Natural killer cell treated with Interleukin-12 subunit alpha and Interleukin-12 subunit beta and Interleukin-15 and Interleukin-18, amount 100 ng/mL, for 72 hours (primary cell): ENCODE data around the gene KIRREL3. TPM values are rescaled to one million over a fixed set of nuclear protein-coding genes. Genes with fewer than 3 reads are reported as not detected.

ENCODE experiments used
- ATAC-seq, 2 donors: fragments of 150-1000 bp; cut with Tn5 transposase in 1 of 2; sonication (Bioruptor Pico), chemical (Tn5 transposase) in 1 of 2; 2 replicates each; pipeline ENCODE4 v1.10.0; 2021
- DNase-seq: peaks from one replicate; pipeline ENCODE4 v3.0.0; 2022; ENCODE audit warnings: low spot score
- H3K27ac Mint-ChIP-seq, 2 donors: 1 replicate in 1 of 2; 2 replicates in 1 of 2; pipeline ENCODE4 v1.8.0; 2022; ENCODE audit warnings: mixed read lengths in 2 of 2, mild to moderate bottlenecking in 1 of 2, moderate library complexity in 1 of 2
- H3K27me3 Mint-ChIP-seq, 2 donors: 1 replicate in 1 of 2; 2 replicates in 1 of 2; pipeline ENCODE4 v1.8.0; 2022; ENCODE audit warnings: mixed read lengths in 2 of 2
- H3K36me3 Mint-ChIP-seq: one replicate; pipeline ENCODE4 v1.8.0; 2022; ENCODE audit warnings: mixed read lengths
- H3K4me1 Mint-ChIP-seq, 2 donors: 1 replicate in 1 of 2; 2 replicates in 1 of 2; pipeline ENCODE4 v1.8.0; 2022; ENCODE audit warnings: low read depth in 2 of 2, mixed read lengths in 2 of 2, mild to moderate bottlenecking in 1 of 2
- H3K4me3 Mint-ChIP-seq: one replicate; pipeline ENCODE4 v1.8.0; 2022; ENCODE audit warnings: mixed read lengths
- H3K9me3 Mint-ChIP-seq: 2 replicates; pipeline ENCODE4 v1.8.0; 2022; ENCODE audit warnings: mixed read lengths
- total RNA-seq, 2 donors: library from RNA; stranded (reverse); gene quantifications; one replicate each; pipeline ENCODE4 v1.2.3, GENCODE V29; 2022

Gene KIRREL3
- total RNA-seq, 2 donors from 2014 or later = not detected

DNA sequence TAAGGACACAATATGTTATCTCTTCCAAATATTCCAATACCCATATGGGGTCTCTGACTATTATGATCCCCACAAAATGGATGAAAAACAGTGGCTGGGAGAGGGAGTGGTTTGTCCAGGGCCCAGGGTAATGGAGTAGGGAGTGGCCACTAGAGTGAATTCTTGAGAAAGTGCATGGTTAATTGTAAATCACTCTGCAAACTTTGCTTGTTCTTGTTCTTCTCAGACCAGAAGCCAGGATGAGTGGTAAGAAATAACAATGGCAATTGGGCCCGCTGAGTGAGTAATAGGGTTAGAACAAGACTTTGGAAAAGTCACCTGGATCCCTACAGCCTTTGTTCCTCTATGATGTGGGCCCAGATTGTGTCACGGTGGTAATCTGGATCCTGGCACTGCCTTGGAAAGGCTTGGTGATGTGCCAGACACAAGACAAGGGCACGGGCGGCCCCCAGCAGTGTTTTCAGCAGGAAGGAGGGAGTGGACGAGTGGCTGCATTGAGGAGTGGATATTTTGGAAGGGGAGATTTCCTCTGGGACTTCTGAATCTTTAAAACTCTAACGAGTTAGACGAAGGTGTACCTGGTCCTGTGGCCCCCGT lies 18.2 kb upstream of the KIRREL3 start:
- no peaks in the 10 kb centered on the region for H3K4me1 Mint-ChIP-seq

DNA sequence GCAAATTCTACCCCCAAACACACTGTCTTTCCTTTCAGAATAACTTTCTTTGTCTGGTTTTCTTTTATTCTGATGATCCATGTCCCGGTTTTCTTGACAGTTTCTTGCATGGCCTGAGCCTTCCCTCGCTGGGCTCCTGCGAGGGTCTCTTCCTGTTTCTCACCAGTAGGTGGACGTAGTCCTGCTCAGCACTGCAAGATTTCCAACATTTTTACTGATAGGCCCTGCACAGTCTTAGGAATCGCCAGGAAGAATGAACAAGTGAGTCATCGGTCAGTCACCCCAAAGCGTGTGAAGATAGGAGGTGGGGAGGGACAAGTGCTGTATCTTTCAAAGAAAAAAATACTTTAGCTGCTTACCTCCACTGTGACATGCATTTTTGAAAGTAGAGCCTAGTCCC lies 16.9 kb upstream of the KIRREL3 start:
- Mint-ChIP-seq H3K27ac (no peak overlapping the region), H3K4me1 (no peaks in the 10 kb centered on the region), H3K4me3 (no peak overlapping the region), H3K27me3 (peaks cover 32 to 34% of the 10 kb centered on the region in 2 donors), H3K9me3 (no peaks in the 10 kb centered on the region), H3K36me3 (no peaks in the 10 kb centered on the region)
- ATAC-seq = no peak
- no peak for DNase-seq

More for the DNA sequence above, 18.2 kb upstream of the KIRREL3 start:
- Mint-ChIP-seq H3K27me3 (peaks cover 23 to 24% of the 10 kb centered on the region in 2 donors), H3K9me3 (no peaks in the 10 kb centered on the region), H3K27ac (no peak overlapping the region), H3K4me3 (no peak overlapping the region), H3K36me3 (no peaks in the 10 kb centered on the region)
- no peak for ATAC-seq
- DNase-seq = no peak

DNA sequence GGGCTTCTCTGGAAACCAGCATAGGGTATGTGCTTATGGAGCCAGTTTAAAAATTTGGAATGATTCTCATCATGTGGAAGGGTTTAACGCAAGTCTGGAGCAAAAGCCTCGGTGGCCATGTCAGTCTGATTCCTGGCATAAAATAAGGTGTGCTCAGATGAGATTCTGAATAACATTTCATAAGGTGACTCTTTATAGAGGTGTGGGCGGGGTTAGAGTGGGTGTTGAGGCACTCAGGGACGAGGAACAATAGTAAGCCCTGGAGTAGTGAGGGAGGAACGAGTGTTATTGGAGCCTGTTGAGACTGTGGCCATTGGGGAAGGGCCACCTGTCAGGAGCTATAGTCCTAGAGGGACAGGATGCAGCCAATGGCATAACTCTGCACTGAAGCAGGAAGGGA lies 13.0 kb upstream of the KIRREL3 start:
- Mint-ChIP-seq H3K36me3 (no peaks in the 10 kb centered on the region), H3K9me3 (no peaks in the 10 kb centered on the region), H3K4me1 (no peaks in the 10 kb centered on the region), H3K27me3 (peaks cover 37 to 47% of the 10 kb centered on the region in 2 donors), H3K27ac (no peak overlapping the region), H3K4me3 (no peak overlapping the region)
- no peak for DNase-seq
- ATAC-seq = no peak

DNA sequence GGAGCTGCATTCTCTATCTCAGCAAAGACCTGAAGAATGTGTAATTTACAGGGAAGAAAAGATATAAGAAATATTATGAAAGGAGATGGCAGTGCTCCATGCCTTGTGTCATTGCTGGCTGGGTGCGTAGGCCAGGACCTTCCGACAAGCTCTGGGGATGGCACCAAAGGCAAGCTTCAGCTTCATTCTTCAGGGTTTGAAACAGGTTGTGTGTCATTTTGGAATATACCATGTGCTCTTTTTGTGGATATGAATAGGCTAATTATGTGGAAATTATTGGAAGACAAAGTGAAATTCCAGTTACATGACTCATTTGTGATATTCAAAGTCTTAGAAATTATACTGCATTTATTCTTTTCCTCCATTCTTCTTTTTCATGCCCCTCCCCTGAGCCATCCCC lies 5.7 kb upstream of the KIRREL3 start:
- H3K9me3 Mint-ChIP-seq = no peaks in the 10 kb centered on the region
- H3K4me3 Mint-ChIP-seq = no peak overlapping the region
- no peaks in the 10 kb centered on the region for H3K36me3 Mint-ChIP-seq
- peaks cover 49 to 58% of the 10 kb centered on the region in 2 donors for H3K27me3 Mint-ChIP-seq
- ATAC-seq (no peak), DNase-seq (no peak)
- H3K27ac Mint-ChIP-seq = no peak overlapping the region
- H3K4me1 Mint-ChIP-seq = no peaks in the 10 kb centered on the region

DNA sequence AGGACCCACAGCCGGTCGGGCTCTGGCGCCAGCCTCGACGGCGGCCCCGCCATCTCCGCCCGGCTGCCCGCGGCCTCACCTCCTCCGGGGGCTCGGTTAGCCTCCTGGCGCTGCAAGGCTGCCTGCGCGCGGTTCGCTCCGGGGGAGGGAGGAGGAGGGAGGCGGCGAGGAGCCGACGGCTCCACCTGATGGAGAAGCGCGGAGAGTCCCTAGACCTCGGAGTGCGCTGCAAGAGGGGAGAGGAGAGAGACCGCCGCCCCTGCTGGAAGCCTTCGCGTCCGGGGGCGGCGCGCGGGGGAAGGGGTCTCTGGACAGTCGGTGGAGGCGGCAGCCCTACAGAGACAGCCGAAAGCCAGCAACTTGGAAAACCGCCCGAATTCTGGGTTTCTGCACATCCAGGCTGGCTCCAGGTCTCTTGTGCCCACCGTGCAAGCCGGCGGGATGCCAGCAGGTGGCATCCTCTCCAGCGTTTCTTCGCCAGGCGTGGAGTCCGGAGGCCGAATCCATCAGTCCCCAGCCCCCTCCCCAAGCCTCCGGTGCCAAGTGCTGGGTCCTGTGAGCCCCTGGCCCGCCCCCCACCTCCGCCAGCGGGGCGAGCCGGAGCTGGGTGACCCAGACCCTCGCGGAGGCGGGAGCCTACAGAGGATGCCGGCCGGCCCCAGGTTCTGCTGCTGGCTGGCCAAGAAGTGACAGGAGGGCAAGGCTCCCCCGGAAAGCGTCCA lies 2.9 kb upstream of the KIRREL3 start:
- no peak overlapping the region for H3K4me3 Mint-ChIP-seq
- ATAC-seq = peak in 1 of 2 donors; percentile 46
- H3K36me3 Mint-ChIP-seq = no peaks in the 10 kb centered on the region
- H3K9me3 Mint-ChIP-seq = no peaks in the 10 kb centered on the region
- peaks cover 38 to 42% of the 10 kb centered on the region in 2 donors for H3K27me3 Mint-ChIP-seq
- no peak overlapping the region for H3K27ac Mint-ChIP-seq
- no peaks in the 10 kb centered on the region for H3K4me1 Mint-ChIP-seq
- no peak for DNase-seq

DNA sequence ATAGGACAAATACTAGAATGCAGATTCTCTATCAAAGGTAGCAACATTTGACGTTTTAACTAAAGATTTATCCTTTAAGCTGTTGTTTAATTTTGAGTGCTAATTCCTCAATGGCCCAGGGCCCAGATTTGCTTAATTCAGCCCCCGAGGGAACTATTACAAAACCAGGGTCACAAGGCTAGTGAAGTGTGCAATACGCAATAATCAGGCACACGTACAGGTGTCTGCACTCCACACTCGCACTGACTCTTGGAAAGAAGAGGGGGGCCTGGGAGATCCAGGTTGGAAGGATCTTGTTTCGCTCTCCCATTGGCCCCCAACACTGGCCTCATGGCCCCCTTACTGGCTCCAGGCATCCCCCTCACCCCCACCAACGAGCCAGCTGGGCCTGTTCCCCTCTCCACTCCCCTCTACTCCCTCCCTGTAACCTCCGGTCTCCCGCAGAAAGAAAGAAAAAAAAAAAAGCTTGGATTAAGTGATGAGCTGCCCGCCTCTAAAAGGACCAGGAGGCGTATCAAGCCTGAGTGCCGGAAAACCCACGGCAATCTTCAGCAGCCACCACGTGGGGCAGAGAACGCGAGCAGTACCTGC lies 2.2 kb upstream of the KIRREL3 start:
- Mint-ChIP-seq H3K4me3 (no peak overlapping the region), H3K36me3 (no peaks in the 10 kb centered on the region), H3K9me3 (no peaks in the 10 kb centered on the region), H3K4me1 (no peaks in the 10 kb centered on the region), H3K27ac (no peak overlapping the region), H3K27me3 (peaks cover 38% of the 10 kb centered on the region in 2 donors)
- ATAC-seq (peak in 1 of 2 donors; percentile 29), DNase-seq (no peak)

DNA sequence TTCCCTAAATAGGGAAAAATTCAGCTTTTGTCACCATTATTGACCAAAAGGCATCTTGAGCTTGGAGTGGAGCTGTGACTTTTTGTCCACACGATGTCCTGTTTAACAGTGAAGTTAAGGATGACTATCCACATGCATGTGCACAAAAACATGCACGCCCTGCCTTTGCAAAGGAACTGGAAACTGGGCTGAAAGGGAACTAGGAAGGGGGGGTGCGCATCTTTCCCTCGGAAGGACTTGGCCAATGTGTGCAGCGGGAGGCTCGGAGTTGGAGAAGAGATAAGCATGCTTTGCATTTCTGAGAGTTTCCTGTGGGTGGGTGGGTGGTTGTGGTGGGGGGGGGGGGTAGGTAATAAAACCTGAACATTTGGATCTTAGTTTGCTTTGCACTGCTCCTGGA lies 411 bp upstream of the KIRREL3 start:
- no peak for DNase-seq
- Mint-ChIP-seq H3K9me3 (no peaks in the 10 kb centered on the region), H3K4me3 (no peak overlapping the region), H3K27me3 (peaks cover 41 to 48% of the 10 kb centered on the region in 2 donors), H3K4me1 (no peaks in the 10 kb centered on the region), H3K27ac (no peak overlapping the region), H3K36me3 (no peaks in the 10 kb centered on the region)
- ATAC-seq = no peak

DNA sequence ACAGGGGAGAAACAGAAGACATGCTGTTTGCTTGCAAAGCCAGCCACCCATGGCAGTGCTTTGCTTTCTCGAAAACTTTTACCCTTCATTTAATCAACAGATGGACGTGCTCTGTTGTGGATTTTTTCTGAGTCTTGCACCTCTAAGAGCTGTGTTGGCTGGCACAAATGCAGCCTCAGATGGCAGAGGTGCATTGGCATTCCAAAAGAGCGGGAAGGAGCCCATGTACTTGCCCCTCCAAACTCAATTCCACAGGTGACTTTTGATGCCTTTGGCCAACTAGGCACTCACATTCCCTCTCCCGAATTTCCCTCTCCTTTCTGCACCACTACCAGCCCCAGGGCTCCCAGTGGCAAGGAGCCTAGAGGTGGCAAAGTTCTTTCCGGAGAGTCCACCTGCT lies 1.2 kb downstream of the KIRREL3 start:
- H3K4me1 Mint-ChIP-seq = no peaks in the 10 kb centered on the region
- no peak for ATAC-seq
- DNase-seq = no peak
- H3K36me3 Mint-ChIP-seq = no peaks in the 10 kb centered on the region
- H3K27ac Mint-ChIP-seq = no peak overlapping the region
- H3K9me3 Mint-ChIP-seq = no peaks in the 10 kb centered on the region
- peaks cover 35 to 41% of the 10 kb centered on the region in 2 donors for H3K27me3 Mint-ChIP-seq
- H3K4me3 Mint-ChIP-seq = no peak overlapping the region

DNA sequence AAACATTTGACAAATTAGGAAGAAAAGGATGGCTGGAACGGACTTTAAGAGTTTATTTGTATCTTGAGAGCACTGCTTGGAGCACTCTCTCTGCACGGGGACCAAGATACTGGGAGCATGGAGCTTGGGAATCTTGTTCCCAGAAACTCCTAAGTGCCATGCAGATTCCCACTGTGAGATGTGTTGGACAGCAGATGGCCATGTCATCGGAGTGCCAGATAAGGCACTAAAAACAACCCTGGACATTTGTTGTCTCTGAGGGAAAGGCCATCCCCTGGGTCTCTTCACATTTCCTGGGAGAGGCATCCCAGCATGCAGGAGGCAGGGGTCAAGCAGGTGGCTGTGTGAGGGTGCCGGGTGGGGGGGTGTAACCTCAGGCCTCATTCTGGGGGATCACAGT lies 2.9 kb downstream of the KIRREL3 start:
- Mint-ChIP-seq H3K36me3 (no peaks in the 10 kb centered on the region), H3K9me3 (no peaks in the 10 kb centered on the region), H3K27me3 (peaks cover 40 to 44% of the 10 kb centered on the region in 2 donors), H3K27ac (no peak overlapping the region), H3K4me1 (no peaks in the 10 kb centered on the region), H3K4me3 (no peak overlapping the region)
- DNase-seq (no peak), ATAC-seq (no peak)

DNA sequence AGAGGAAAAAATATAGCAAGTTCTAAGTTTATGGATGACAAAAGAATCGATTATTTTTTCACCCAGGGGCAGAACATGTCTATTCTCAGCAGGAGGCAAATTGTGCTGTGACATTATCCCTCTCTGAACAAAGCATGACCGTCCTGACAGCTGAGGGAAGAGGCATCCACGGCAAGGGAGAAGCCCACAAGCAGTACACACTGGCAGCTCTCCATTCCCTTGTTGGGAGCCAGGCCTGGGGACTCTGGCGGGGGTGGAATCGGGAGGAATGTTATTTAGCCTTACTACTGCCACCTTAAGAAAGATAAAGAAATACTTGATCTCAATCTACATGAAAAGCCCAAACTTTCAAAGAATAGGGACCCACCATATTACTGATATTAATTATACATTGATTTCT lies 3.4 kb downstream of the KIRREL3 start:
- Mint-ChIP-seq H3K27me3 (peaks cover 40 to 43% of the 10 kb centered on the region in 2 donors), H3K36me3 (no peaks in the 10 kb centered on the region), H3K27ac (no peak overlapping the region), H3K4me1 (no peaks in the 10 kb centered on the region), H3K9me3 (no peaks in the 10 kb centered on the region), H3K4me3 (no peak overlapping the region)
- DNase-seq = no peak
- ATAC-seq = no peak

DNA sequence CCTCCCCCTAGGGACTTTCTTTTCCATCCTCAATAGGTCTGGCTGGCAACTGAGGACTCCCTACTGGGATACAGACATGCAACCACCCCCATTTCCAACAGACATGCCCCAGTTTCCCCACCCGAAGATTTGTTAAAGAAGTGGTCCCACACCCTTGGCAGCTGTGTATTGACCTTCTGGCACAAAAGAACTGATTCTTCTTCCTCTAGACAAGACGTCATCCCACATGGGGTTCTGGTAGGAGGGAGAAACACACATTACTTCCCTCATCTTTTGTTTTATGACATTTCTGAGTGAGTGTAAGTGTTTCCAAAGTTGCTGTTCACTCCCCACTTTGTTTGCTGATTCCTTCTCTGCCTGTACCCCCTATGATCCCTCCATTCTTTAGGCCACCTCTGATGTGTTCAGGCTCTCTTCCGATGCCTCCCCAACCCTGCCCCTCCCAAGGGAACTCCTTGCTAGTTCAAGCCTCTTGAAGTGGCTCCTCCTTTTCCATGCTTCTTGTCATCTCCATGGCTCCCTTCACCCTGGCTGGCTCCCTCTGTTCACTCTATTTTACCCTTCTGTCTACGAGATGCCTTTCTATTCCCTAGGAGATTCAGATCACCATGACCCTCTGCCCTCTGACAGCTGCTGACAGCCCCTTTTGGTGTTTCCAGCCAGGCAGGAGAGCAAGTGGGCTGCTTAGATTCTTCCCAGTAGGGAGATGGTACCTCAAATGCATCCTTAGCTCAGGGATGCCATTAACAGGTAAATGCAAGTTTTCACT lies 4.3 kb downstream of the KIRREL3 start:
- Mint-ChIP-seq H3K27me3 (peaks cover 33 to 43% of the 10 kb centered on the region in 2 donors), H3K4me1 (no peaks in the 10 kb centered on the region), H3K4me3 (no peak overlapping the region), H3K27ac (no peak overlapping the region), H3K36me3 (no peaks in the 10 kb centered on the region), H3K9me3 (no peaks in the 10 kb centered on the region)
- DNase-seq (no peak), ATAC-seq (no peak)

DNA sequence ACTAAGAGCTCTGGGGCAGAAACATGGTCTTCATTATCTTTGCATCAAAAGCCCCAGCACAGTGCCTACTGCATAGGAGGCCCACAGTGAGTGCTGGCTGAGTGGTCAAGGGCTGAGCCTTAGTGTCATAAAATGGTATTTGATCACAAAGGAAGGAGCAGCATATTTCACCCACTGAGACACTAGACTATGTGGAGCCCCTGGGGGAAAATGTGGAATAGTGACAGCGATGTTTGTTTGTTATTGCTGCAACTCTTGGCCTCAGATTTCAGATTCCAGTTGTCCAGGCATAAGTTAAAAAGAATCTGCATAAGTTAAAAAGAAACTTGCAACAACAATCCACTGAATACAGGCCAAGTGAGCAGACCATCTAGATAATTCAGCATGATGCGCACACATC lies 7.0 kb downstream of the KIRREL3 start:
- no peak overlapping the region for H3K27ac Mint-ChIP-seq
- DNase-seq (no peak), ATAC-seq (no peak)
- H3K36me3 Mint-ChIP-seq = no peaks in the 10 kb centered on the region
- H3K9me3 Mint-ChIP-seq = no peaks in the 10 kb centered on the region
- peaks cover 0 to 2% of the 10 kb centered on the region in 2 donors for H3K4me1 Mint-ChIP-seq
- no peak overlapping the region for H3K4me3 Mint-ChIP-seq
- peaks cover 35 to 50% of the 10 kb centered on the region in 2 donors for H3K27me3 Mint-ChIP-seq

DNA sequence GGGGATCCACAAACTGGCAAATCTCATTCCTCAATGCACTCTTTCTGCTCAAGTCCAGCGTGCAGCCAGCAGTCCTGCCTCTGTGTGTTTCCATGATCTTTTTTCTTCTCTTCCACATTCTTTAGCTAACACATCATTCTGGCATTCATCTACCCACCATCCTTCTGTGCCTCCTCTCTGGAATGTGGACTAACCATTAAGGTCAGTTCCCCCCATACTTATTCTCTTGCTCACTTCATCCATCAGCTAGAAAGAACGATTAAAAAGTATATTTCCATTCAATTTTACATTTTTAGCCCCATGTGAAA lies 7.8 kb downstream of the KIRREL3 start:
- Mint-ChIP-seq H3K27me3 (peaks cover 35 to 53% of the 10 kb centered on the region in 2 donors), H3K9me3 (no peaks in the 10 kb centered on the region), H3K4me1 (peaks cover 0 to 2% of the 10 kb centered on the region in 2 donors), H3K27ac (no peak overlapping the region), H3K36me3 (no peaks in the 10 kb centered on the region), H3K4me3 (no peak overlapping the region)
- DNase-seq (no peak), ATAC-seq (no peak)
